HepG2 (cell line): Measurements from ENCODE around the gene LRR1. TPM values are rescaled to one million over a fixed set of nuclear protein-coding genes. Genes with fewer than 3 reads are reported as not detected.
A peak's percentile ranks its signal among the peaks of the same experiment; 100 is the strongest.

Experiments
- ATAC-seq: fragments of 200-7000 bp; cut with Tn5 transposase; 3 replicates; pipeline ENCODE4 v1.9.1; 2020; ENCODE audit warnings: mild to moderate bottlenecking, moderate library complexity
- BruUV-seq: library from RNA; stranded (reverse); fragments of 400-500 nt; replicated peaks from 2 replicates; lab custom pipeline; 2021; lab: Mats Ljungman, UMichigan
- CTCF ChIA-PET: fragments of 300-600 bp; formaldehyde crosslinking; extraction: SDS; loops from one replicate; lab custom pipeline; 2021; ENCODE audit warnings: low total read pairs, inconsistent platforms, low intra/inter-chr PET ratio; lab: Yijun Ruan, JAX
- POLR2A ChIA-PET: fragments of 350-600 bp; sonication (Branson Sonifier 250); formaldehyde crosslinking; loops from one replicate; lab custom pipeline; 2020; ENCODE audit warnings: antibody characterized with exemption, inconsistent platforms; lab: Yijun Ruan, JAX
- DNase-seq: peaks from one replicate; pipeline ENCODE4 v3.0.0-alpha.2; 2015; ENCODE audit warnings: low spot score
- FAIRE-seq: peaks from 3 replicates; lab custom pipeline; 2011; peaks lifted over from hg19 to GRCh38; lab: Jason Lieb, UNC
- H2AFZ ChIP-seq: one replicate; pipeline ENCODE4 v1.6.1; 2011; ENCODE audit warnings: low read length, inconsistent platforms
- H3K27ac ChIP-seq: fragments of 300-600 bp; 3 replicates; pipeline ENCODE4 v1.8.0; 2011; ENCODE audit warnings: mixed run types, mild to moderate bottlenecking, mixed read lengths, low read length, inconsistent platforms; ENCODE audit not compliant: insufficient read depth; ENCODE audit errors: extremely low read length
- H3K27me3 ChIP-seq, 2 experiments: fragments of 200-600 bp in 1 of 2; 2 replicates in 1 of 2; 3 replicates in 1 of 2; pipeline versions ENCODE4 v1.6.0 to v1.8.0; 2011; ENCODE audit warnings: low read length in 2 of 2, mild to moderate bottlenecking in 2 of 2, moderate library complexity in 2 of 2, inconsistent platforms in 1 of 2; ENCODE audit not compliant: insufficient read depth in 2 of 2, control insufficient read depth in 1 of 2
- H3K36me3 ChIP-seq, 2 experiments: fragments of 200-600 bp in 1 of 2; replicated peaks in 1 of 2; 2 replicates in 1 of 2; 3 replicates in 1 of 2; pipeline versions ENCODE4 v1.5.1 to v1.8.0; 2011; ENCODE audit warnings: low read length in 2 of 2, inconsistent platforms in 1 of 2; ENCODE audit not compliant: insufficient read depth in 2 of 2, control insufficient read depth in 1 of 2
- H3K4me1 ChIP-seq: 2 replicates; pipeline ENCODE4 v1.5.1; 2012; ENCODE audit warnings: low read length, inconsistent platforms; ENCODE audit not compliant: insufficient read depth
- H3K4me2 ChIP-seq: 2 replicates; pipeline ENCODE4 v1.6.0; 2011; ENCODE audit warnings: low read depth, low read length, inconsistent platforms
- H3K4me3 ChIP-seq, 3 experiments: fragments of 200-600 bp in 1 of 3; sonication (generic), shearing (Covaris generic) in 1 of 3; replicated peaks in 1 of 3; 2 replicates each; pipeline ENCODE4 v1.5.1; 2011 to 2016; ENCODE audit warnings: low read length in 3 of 3, inconsistent platforms in 2 of 3, low read depth in 2 of 3, mild to moderate bottlenecking in 2 of 3, control low read depth in 1 of 3, mixed read lengths in 1 of 3; ENCODE audit not compliant: insufficient read depth in 1 of 3
- H3K79me2 ChIP-seq: one replicate; pipeline ENCODE4 v1.6.1; 2011; ENCODE audit warnings: low read length, inconsistent platforms; ENCODE audit not compliant: insufficient read depth
- H3K9ac ChIP-seq: 2 replicates; pipeline ENCODE4 v1.6.0; 2011; ENCODE audit warnings: mild to moderate bottlenecking, low read depth, low read length, inconsistent platforms; ENCODE audit not compliant: insufficient read depth
- H3K9me3 ChIP-seq: 2 replicates; pipeline ENCODE4 v1.5.1; 2012; ENCODE audit warnings: mild to moderate bottlenecking, low read length
- H4K20me1 ChIP-seq: 2 replicates; pipeline ENCODE4 v1.6.0; 2011; ENCODE audit warnings: inconsistent platforms, mild to moderate bottlenecking, low read length, moderate library complexity; ENCODE audit not compliant: insufficient read depth
- CHCHD3 ChIP-seq: sonication (generic); formaldehyde crosslinking; IDR thresholded peaks from 2 replicates; pipeline ENCODE4 v1.8.0; 2022; ENCODE audit warnings: mild to moderate bottlenecking, missing genetic modification reagents, moderate library complexity
- DNMT3B ChIP-seq: conservative IDR thresholded peaks from 2 replicates; pipeline ENCODE4 v1.6.1; 2016; ENCODE audit warnings: missing biosample characterization, control low read depth
- POLR2G ChIP-seq: fragments of 200-400 bp; formaldehyde crosslinking; IDR thresholded peaks from 2 replicates; pipeline ENCODE4 v1.6.1; 2018; ENCODE audit warnings: mild to moderate bottlenecking, low read depth, low read length, moderate library complexity
- ZFAT ChIP-seq: sonication (generic); formaldehyde crosslinking; conservative IDR thresholded peaks from 2 replicates; pipeline ENCODE4 v1.8.1; 2023; ENCODE audit warnings: missing genetic modification reagents, inconsistent platforms
- ZNF20 ChIP-seq: sonication (generic); formaldehyde crosslinking; IDR thresholded peaks from 2 replicates; pipeline ENCODE4 v1.4.0; 2020; ENCODE audit warnings: mild to moderate bottlenecking, moderate library complexity, missing genetic modification reagents
- ZNF720 ChIP-seq: sonication (generic); formaldehyde crosslinking; IDR thresholded peaks from 2 replicates; pipeline ENCODE4 v1.4.0; 2020; ENCODE audit warnings: missing genetic modification reagents
- WGBS: methylation state at CpG from one replicate; pipeline ENCODE4 v1.1.6; 2017; ENCODE audit warnings: low lambda C conversion rate; 5-methylcytosine and 5-hydroxymethylcytosine counted together
- in situ Hi-C: cut with HindIII; loops from 2 replicates; pipeline ENCODE4 v1.10.0; 2017; ENCODE audit warnings: low pct_unique_long_range_greater_than_20kb; ENCODE audit not compliant: extremely low pct_ligation_motif_present
- intact Hi-C: fragments of 100-400 bp; cut with micrococcal nuclease; formaldehyde crosslinking; loops from one replicate; pipeline ENCODE4 v1.10.0; 2022; ENCODE audit not compliant: unreplicated experiment
- polyA plus RNA-seq, 8 experiments: library from polyadenylated mRNA; depleted of rRNA in 3 of 8; stranded (reverse) in 7 of 8; unstranded in 1 of 8; fragments of >200 nt; fragmentation: Illumina TruSeq in 4 of 8; extraction: Trizol in 4 of 8; gene quantifications; 2 replicates each; pipeline versions ENCODE4 v1.2.1 to v1.2.3, GENCODE V29; 2011 to 2016; ENCODE audit warnings: low read depth in 4 of 8, missing spikeins in 1 of 8, mixed read lengths in 1 of 8; ENCODE audit not compliant: insufficient read depth in 1 of 8
- total RNA-seq, 5 experiments: library from RNA; depleted of rRNA; stranded (reverse); fragments of >200 nt; fragmentation: Illumina TruSeq; extraction: Trizol; gene quantifications; 2 replicates each; pipeline ENCODE4 v1.2.3, GENCODE V29; 2016; ENCODE audit warnings: low read depth in 1 of 5

The LRR1 gene
- total and polyA plus RNA-seq, 2 of the 13 experiments (the other 11 are each of a cell fraction or from before 2014, with no cell fraction given) = 7.0 to 36.2 TPM

GRCh38 chr14:49634547-49635334, 36.0 kb downstream of the LRR1 start, which contains the start of gene DNAAF2 (continued):
- no peak for TF ChIP-seq ZFAT (CRISPR knock-in tag)
- no peak for TF ChIP-seq ZNF720 (CRISPR knock-in tag)
- 0 out of 2 replicates have a peak, but pooled peaks have one; percentile 36 for TF ChIP-seq CHCHD3 (CRISPR knock-in tag)
- no peak for TF ChIP-seq ZNF20 (CRISPR knock-in tag)

GRCh38 chr14:49636866-49637265, 38.1 kb downstream of the LRR1 start:
- Histone ChIP-seq H3K4me3 (no peak overlapping the region), H3K9me3 (no peaks in the 10 kb centered on the region), H4K20me1 (no peaks in the 10 kb centered on the region), H3K27me3 (no peaks in the 10 kb centered on the region; a peak in 1 of 5 replicates), H3K79me2 (peaks cover 53% of the 10 kb centered on the region), H3K36me3 (peaks cover 0 to 8% of the 10 kb centered on the region in 2 experiments; a peak in 2 of 5 replicates), H3K9ac (no peak overlapping the region), H2AFZ (no peak overlapping the region), H3K4me1 (peaks cover 55% of the 10 kb centered on the region), H3K4me2 (peak overlapping the region; percentile 36; the same call in 1 of the 2 replicates), H3K27ac (no peak overlapping the region)
- POLR2A ChIA-PET = interaction anchor here (1.1 to 2.2 kb wide), 2 partner anchors 16 to 133 kb away, joined by 4 to 10 read pairs; partner anchors contain the start of genes MGAT2 and RPL36AL
- FAIRE-seq (no peak), ATAC-seq (no peak), DNase-seq (no peak)
- no TSS peak for BruUV-seq
- 100% methylated on average over 1 of the region's 1 CpG for WGBS
- in situ Hi-C loops (loop anchor here (10.0 kb wide), 1 partner anchor 198 kb away; no protein-coding TSS in a partner anchor), intact Hi-C loops (no loop called here)
- CTCF ChIA-PET = no interaction called here
- TF ChIP-seq DNMT3B (CRISPR knock-in tag) (no peak), POLR2G (0 out of 2 replicates have a peak, but pooled peaks have one; percentile 8)
